Gastrocnemius medialis (tissue), 4 donors: Measurements from ENCODE around the gene RBFOX2.

ENCODE experiments used
- POLR2A ChIP-seq, 2 donors: fragments of 450-650 bp; IDR thresholded peaks; one replicate each; pipeline ENCODE4 v1.6.1; 2017; ENCODE audit warnings: antibody characterized with exemption in 2 of 2, mild to moderate bottlenecking in 2 of 2, moderate library complexity in 2 of 2
- TF ChIP-seq, protein P1 (sequence below), 5 experiments: fragments of 450-650 bp in 3 of 5; fragments of 200-600 bp in 2 of 5; sonication (generic) in 2 of 5; IDR thresholded peaks in 4 of 5; conservative IDR thresholded peaks in 1 of 5; 1 replicate in 4 of 5; 2 replicates in 1 of 5; pipeline ENCODE4 v1.5.1; 2016 to 2019; ENCODE audit warnings: antibody characterized with exemption in 5 of 5, mild to moderate bottlenecking in 3 of 5, moderate library complexity in 3 of 5

DNA sequence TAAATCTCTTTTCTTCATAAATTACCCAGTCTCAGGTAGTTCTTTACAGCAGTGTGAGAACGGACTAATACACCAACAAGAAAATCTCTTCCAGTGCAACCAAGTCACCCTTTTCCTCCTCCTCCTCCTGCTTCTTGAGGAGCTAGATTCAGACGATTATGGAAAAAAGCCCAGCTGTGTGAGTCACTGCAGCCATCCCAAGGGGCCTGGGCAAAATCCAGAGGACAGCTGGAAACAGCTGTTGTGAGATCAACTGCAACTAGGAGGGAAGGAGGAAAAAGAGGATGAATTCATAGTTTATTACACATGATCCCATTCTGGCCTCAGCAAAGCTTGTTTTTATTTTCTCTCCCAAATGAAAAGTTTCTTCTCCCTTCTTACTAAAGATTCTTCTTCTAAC, 32.9 kb downstream of the RBFOX2 start:
- TF ChIP-seq, protein P1, sequence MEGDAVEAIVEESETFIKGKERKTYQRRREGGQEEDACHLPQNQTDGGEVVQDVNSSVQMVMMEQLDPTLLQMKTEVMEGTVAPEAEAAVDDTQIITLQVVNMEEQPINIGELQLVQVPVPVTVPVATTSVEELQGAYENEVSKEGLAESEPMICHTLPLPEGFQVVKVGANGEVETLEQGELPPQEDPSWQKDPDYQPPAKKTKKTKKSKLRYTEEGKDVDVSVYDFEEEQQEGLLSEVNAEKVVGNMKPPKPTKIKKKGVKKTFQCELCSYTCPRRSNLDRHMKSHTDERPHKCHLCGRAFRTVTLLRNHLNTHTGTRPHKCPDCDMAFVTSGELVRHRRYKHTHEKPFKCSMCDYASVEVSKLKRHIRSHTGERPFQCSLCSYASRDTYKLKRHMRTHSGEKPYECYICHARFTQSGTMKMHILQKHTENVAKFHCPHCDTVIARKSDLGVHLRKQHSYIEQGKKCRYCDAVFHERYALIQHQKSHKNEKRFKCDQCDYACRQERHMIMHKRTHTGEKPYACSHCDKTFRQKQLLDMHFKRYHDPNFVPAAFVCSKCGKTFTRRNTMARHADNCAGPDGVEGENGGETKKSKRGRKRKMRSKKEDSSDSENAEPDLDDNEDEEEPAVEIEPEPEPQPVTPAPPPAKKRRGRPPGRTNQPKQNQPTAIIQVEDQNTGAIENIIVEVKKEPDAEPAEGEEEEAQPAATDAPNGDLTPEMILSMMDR (IDR thresholded peaks at IDR 0.05 in 4 of 5, conservative IDR thresholded peaks at IDR 0.05 in 1 of 5), result no peak
- TF ChIP-seq POLR2A (IDR thresholded peaks at IDR 0.05), result no peak
